HepG2 (cell line): Measurements from ENCODE around the gene CHAF1A. TPM values are rescaled to one million over a fixed set of nuclear protein-coding genes. Genes with fewer than 3 reads are reported as not detected.

Experiments
- BRF2 ChIP-seq: sonication (generic); formaldehyde crosslinking; IDR thresholded peaks from 2 replicates; pipeline ENCODE4 v1.8.1; 2022; ENCODE audit warnings: mild to moderate bottlenecking, missing genetic modification reagents
- DNMT1 ChIP-seq: sonication (generic); formaldehyde crosslinking; IDR thresholded peaks from 2 replicates; pipeline ENCODE4 v1.5.1; 2020; ENCODE audit warnings: mild to moderate bottlenecking, missing genetic modification reagents
- DNMT3B ChIP-seq: conservative IDR thresholded peaks from 2 replicates; pipeline ENCODE4 v1.6.1; 2016; ENCODE audit warnings: missing biosample characterization, control low read depth
- DR1 ChIP-seq: sonication (generic); formaldehyde crosslinking; IDR thresholded peaks from 2 replicates; pipeline ENCODE4 v1.8.0; 2021; ENCODE audit warnings: mild to moderate bottlenecking, missing genetic modification reagents, inconsistent platforms
- HMGA1 ChIP-seq: sonication (generic); formaldehyde crosslinking; conservative IDR thresholded peaks from 2 replicates; pipeline ENCODE4 v1.4.0; 2020; ENCODE audit warnings: missing genetic modification reagents
- ISX ChIP-seq: sonication (generic); formaldehyde crosslinking; conservative IDR thresholded peaks from 2 replicates; pipeline ENCODE4 v1.5.0; 2020; ENCODE audit warnings: missing genetic modification reagents
- LBX2 ChIP-seq: sonication (generic); formaldehyde crosslinking; IDR thresholded peaks from 2 replicates; pipeline ENCODE4 v1.5.0; 2020; ENCODE audit warnings: missing genetic modification reagents, mild to moderate bottlenecking, borderline replicate concordance
- NFE2 ChIP-seq: sonication (generic); formaldehyde crosslinking; IDR thresholded peaks from 2 replicates; pipeline ENCODE4 v1.4.0; 2020; ENCODE audit warnings: missing genetic modification reagents
- NR2F1 ChIP-seq, 2 experiments: fragments of 450-650 bp in 1 of 2; formaldehyde crosslinking in 1 of 2; IDR thresholded peaks; 2 replicates each; pipeline versions ENCODE4 v1.5.0 to v1.6.1; 2016 to 2020; ENCODE audit warnings: mild to moderate bottlenecking in 1 of 2, missing compliant biosample characterization in 1 of 2, missing genetic modification reagents in 1 of 2, moderate library complexity in 1 of 2
- PAWR ChIP-seq: sonication (generic); formaldehyde crosslinking; IDR thresholded peaks from 2 replicates; pipeline ENCODE4 v1.4.0; 2020; ENCODE audit warnings: missing genetic modification reagents, mild to moderate bottlenecking, borderline replicate concordance
- RNF2 ChIP-seq: fragments of 450-650 bp; conservative IDR thresholded peaks from 2 replicates; pipeline ENCODE4 v1.6.1; 2016; ENCODE audit warnings: low read depth
- SP4 ChIP-seq: sonication (generic); formaldehyde crosslinking; IDR thresholded peaks from 2 replicates; pipeline ENCODE4 v1.8.1; 2023; ENCODE audit warnings: mild to moderate bottlenecking, missing genetic modification reagents
- STAT6 ChIP-seq: sonication (generic); formaldehyde crosslinking; IDR thresholded peaks from 2 replicates; pipeline ENCODE4 v1.4.0; 2020; ENCODE audit warnings: missing genetic modification reagents, mild to moderate bottlenecking, borderline replicate concordance
- ZBTB7B ChIP-seq: sonication (generic); formaldehyde crosslinking; IDR thresholded peaks from 2 replicates; pipeline ENCODE4 v1.4.0; 2020; ENCODE audit warnings: missing genetic modification reagents
- ZMYM4 ChIP-seq: sonication (generic); formaldehyde crosslinking; IDR thresholded peaks from 2 replicates; pipeline ENCODE4 v1.8.1; 2023; ENCODE audit warnings: mild to moderate bottlenecking, missing genetic modification reagents
- ZNF124 ChIP-seq: sonication (generic); formaldehyde crosslinking; IDR thresholded peaks from 2 replicates; pipeline ENCODE4 v1.4.0; 2020; ENCODE audit warnings: missing genetic modification reagents
- ZNF563 ChIP-seq: sonication (generic); formaldehyde crosslinking; IDR thresholded peaks from 2 replicates; pipeline ENCODE4 v1.8.0; 2022; ENCODE audit warnings: mild to moderate bottlenecking, moderate library complexity, missing genetic modification reagents
- ZNF724P ChIP-seq: sonication (generic); formaldehyde crosslinking; IDR thresholded peaks from 2 replicates; pipeline ENCODE4 v1.8.0; 2022; ENCODE audit warnings: missing genetic modification reagents, borderline replicate concordance
- ZNF841 ChIP-seq: sonication (generic); formaldehyde crosslinking; IDR thresholded peaks from 2 replicates; pipeline ENCODE4 v1.8.1; 2023; ENCODE audit warnings: missing genetic modification reagents, borderline replicate concordance
- polyA plus RNA-seq, 8 experiments: library from polyadenylated mRNA; depleted of rRNA in 3 of 8; stranded (reverse) in 7 of 8; unstranded in 1 of 8; fragments of >200 nt; fragmentation: Illumina TruSeq in 4 of 8; extraction: Trizol in 4 of 8; gene quantifications; 2 replicates each; pipeline versions ENCODE4 v1.2.1 to v1.2.3, GENCODE V29; 2011 to 2016; ENCODE audit warnings: low read depth in 4 of 8, missing spikeins in 1 of 8, mixed read lengths in 1 of 8; ENCODE audit not compliant: insufficient read depth in 1 of 8
- total RNA-seq, 5 experiments: library from RNA; depleted of rRNA; stranded (reverse); fragments of >200 nt; fragmentation: Illumina TruSeq; extraction: Trizol; gene quantifications; 2 replicates each; pipeline ENCODE4 v1.2.3, GENCODE V29; 2016; ENCODE audit warnings: low read depth in 1 of 5
- TF ChIP-seq, protein P1 (sequence below), 2 experiments: sonication (generic) in 1 of 2; formaldehyde crosslinking in 1 of 2; IDR thresholded peaks; 2 replicates each; pipeline versions ENCODE4 v1.4.0 to v1.6.1; 2018 to 2020; ENCODE audit warnings: missing genetic modification reagents in 2 of 2, borderline replicate concordance in 1 of 2, low read depth in 1 of 2, mild to moderate bottlenecking in 1 of 2, missing biosample characterization in 1 of 2
- TF ChIP-seq, protein P2 (sequence below): sonication (generic); formaldehyde crosslinking; IDR thresholded peaks from 2 replicates; pipeline ENCODE4 v1.8.1; 2023; ENCODE audit warnings: mild to moderate bottlenecking, moderate library complexity, missing genetic modification reagents

The CHAF1A gene
- total and polyA plus RNA-seq, 2 of the 13 experiments (the other 11 are each of a cell fraction or from before 2014, with no cell fraction given) = 11.0 to 34.8 TPM

DNA sequence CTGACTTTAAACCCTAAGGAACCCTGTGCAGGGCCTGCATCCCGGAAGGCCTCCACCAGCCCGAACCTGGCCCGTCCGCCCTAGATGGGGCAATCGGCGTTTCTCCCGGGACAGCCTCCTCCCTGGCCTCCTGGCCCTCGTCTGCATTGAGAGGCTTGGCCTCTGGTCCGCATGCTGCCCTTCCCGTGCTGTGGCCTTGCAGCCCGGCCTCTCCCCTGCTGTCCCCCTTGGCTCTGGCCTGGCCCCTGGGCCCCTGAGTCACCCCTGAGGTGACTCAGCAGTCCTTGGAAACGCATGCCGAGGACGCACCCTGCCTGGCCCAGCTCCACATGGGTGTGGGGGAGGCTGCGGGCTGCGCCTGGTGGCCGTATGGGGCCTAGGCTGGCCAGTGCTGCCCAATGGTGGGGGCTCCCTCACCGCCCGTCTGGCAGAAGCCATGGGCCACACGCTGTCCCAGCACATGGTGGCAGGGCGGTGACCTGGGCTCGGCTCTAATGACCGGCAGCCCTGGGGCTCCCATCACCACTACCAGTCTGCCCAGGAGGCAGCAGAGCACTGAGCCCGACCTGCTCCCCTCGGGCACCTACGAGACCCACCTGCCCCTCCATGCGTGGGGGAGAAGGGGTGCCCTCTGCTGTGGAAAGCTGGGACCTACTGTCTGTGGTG, 27.8 kb upstream of the CHAF1A start (continued):
- TF ChIP-seq NR2F1 (CRISPR knock-in tag; IDR thresholded peaks at IDR 0.05) (peak; percentile 59 to 77; a peak in 3 of 4 replicates), ZNF841 (CRISPR knock-in tag) (no peak), DNMT1 (CRISPR knock-in tag) (no peak), LBX2 (no peak), STAT6 (CRISPR knock-in tag) (no peak), RNF2 (peak; percentile 95), ISX (no peak), ZBTB7B (0 out of 2 replicates have a peak, but pooled peaks have one; percentile 54), DNMT3B (CRISPR knock-in tag) (peak; percentile 71; the same call in 1 of the 2 replicates), SP4 (CRISPR knock-in tag) (no peak), ZNF124 (CRISPR knock-in tag) (no peak), ZNF563 (CRISPR knock-in tag) (peak; percentile 71; the same call in 1 of the 2 replicates), PAWR (no peak), ZNF724P (CRISPR knock-in tag) (0 out of 2 replicates have a peak, but pooled peaks have one; percentile 49), HMGA1 (CRISPR knock-in tag) (no peak), DR1 (peak; percentile 64; the same call in 1 of the 2 replicates), BRF2 (CRISPR knock-in tag) (no peak), ZMYM4 (peak; percentile 49), NFE2 (CRISPR knock-in tag) (peak; percentile 99)
- TF ChIP-seq, protein P1, sequence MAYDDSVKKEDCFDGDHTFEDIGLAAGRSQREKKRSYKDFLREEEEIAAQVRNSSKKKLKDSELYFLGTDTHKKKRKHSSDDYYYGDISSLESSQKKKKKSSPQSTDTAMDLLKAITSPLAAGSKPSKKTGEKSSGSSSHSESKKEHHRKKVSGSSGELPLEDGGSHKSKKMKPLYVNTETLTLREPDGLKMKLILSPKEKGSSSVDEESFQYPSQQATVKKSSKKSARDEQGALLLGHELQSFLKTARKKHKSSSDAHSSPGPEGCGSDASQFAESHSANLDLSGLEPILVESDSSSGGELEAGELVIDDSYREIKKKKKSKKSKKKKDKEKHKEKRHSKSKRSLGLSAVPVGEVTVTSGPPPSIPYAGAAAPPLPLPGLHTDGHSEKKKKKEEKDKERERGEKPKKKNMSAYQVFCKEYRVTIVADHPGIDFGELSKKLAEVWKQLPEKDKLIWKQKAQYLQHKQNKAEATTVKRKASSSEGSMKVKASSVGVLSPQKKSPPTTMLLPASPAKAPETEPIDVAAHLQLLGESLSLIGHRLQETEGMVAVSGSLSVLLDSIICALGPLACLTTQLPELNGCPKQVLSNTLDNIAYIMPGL (CRISPR knock-in tag; IDR thresholded peaks at IDR 0.05; ENCODE audit: borderline replicate concordance in 1 of 2, low read depth in 1 of 2) = peak; percentile 62 to 72; a peak in 2 of 4 replicates
- TF ChIP-seq, protein P2, sequence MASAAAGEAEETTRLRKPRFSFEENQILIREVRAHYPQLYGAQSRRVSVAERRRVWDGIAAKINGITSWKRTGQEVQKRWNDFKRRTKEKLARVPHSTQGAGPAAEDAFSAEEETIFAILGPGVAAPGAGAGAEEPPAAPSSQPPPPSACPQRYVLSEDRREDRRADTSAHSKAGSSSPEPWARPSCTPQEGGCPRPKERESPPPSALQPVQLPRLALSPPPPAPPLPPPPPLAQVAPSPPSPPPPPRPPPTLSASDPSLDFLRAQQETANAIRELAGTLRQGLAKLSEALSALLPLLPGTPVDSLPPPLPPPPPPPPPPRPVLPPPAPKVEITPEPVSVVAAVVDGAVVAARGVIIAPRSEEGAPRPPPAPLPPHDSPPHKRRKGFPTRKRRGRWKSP (CRISPR knock-in tag) = 0 out of 2 replicates have a peak, but pooled peaks have one; percentile 32
